HEK293 (cell line): ENCODE results near the gene COL5A2.

ENCODE experiments used
- CTCF ChIA-PET: fragments of 350-600 bp; formaldehyde crosslinking; extraction: SDS; loops from one replicate; lab custom pipeline; 2021; ENCODE audit warnings: antibody characterized with exemption; lab: Yijun Ruan, JAX
- POLR2A ChIA-PET: fragments of 300-600 bp; formaldehyde crosslinking; extraction: SDS; loops from one replicate; lab custom pipeline; 2020; ENCODE audit warnings: antibody characterized with exemption, inconsistent platforms; lab: Yijun Ruan, JAX
- H3K27ac ChIP-seq: fragments of 200-500 bp; sonication (Bioruptor generic); 2 replicates; pipeline ENCODE4 v1.5.1; 2014; ENCODE audit warnings: low read depth, low read length, control low read depth, inconsistent platforms; ENCODE audit errors: extremely low read depth
- H3K36me3 ChIP-seq, 2 experiments: fragments of 200-500 bp in 1 of 2; sonication (Bioruptor generic) in 1 of 2; 1 replicate in 1 of 2; 2 replicates in 1 of 2; pipeline ENCODE4 v1.5.1; 2014 to 2017; ENCODE audit warnings: inconsistent platforms in 2 of 2, low read length in 2 of 2; ENCODE audit not compliant: control insufficient read depth in 2 of 2, insufficient read depth in 1 of 2
- H3K4me1 ChIP-seq: fragments of 200-500 bp; sonication (Bioruptor generic); 2 replicates; pipeline ENCODE4 v1.5.1; 2014; ENCODE audit warnings: mild to moderate bottlenecking, low read length, inconsistent platforms; ENCODE audit not compliant: control insufficient read depth, insufficient read depth
- H3K4me3 ChIP-seq: 2 replicates; pipeline ENCODE4 v1.5.1; 2011; ENCODE audit warnings: low read depth, mild to moderate bottlenecking, control low read depth, low read length, moderate library complexity
- H3K9me3 ChIP-seq: fragments of 200-500 bp; sonication (Bioruptor generic); 2 replicates; pipeline ENCODE4 v1.5.1; 2014; ENCODE audit warnings: low read depth, low read length, inconsistent platforms; ENCODE audit not compliant: control insufficient read depth, insufficient read depth
- HIC1 ChIP-seq: fragments of 450-650 bp; formaldehyde crosslinking; IDR thresholded peaks from 2 replicates; pipeline ENCODE4 v1.5.1; 2016; ENCODE audit warnings: missing biosample characterization, missing genetic modification characterization
- HOXC10 ChIP-seq: sonication (generic); formaldehyde crosslinking; IDR thresholded peaks from 2 replicates; pipeline ENCODE4 v1.8.1; 2023; ENCODE audit warnings: mild to moderate bottlenecking, missing genetic modification reagents
- KLF1 ChIP-seq: fragments of 450-650 bp; formaldehyde crosslinking; IDR thresholded peaks from 2 replicates; pipeline ENCODE4 v1.5.1; 2016; ENCODE audit warnings: missing biosample characterization, missing genetic modification characterization
- KLF16 ChIP-seq: fragments of 450-650 bp; formaldehyde crosslinking; IDR thresholded peaks from 2 replicates; pipeline ENCODE4 v1.5.1; 2017; ENCODE audit warnings: missing biosample characterization, missing genetic modification characterization
- PATZ1 ChIP-seq: fragments of 450-650 bp; formaldehyde crosslinking; IDR thresholded peaks from 2 replicates; pipeline ENCODE4 v1.5.1; 2016; ENCODE audit warnings: missing biosample characterization, missing genetic modification characterization
- SCRT2 ChIP-seq: fragments of 450-650 bp; formaldehyde crosslinking; IDR thresholded peaks from 2 replicates; pipeline ENCODE4 v1.5.1; 2016; ENCODE audit warnings: missing biosample characterization, missing genetic modification characterization
- SP2 ChIP-seq: fragments of 450-650 bp; formaldehyde crosslinking; IDR thresholded peaks from 2 replicates; pipeline ENCODE4 v1.5.1; 2016; ENCODE audit warnings: missing biosample characterization, missing genetic modification characterization
- ZBTB49 ChIP-seq: fragments of 450-650 bp; formaldehyde crosslinking; IDR thresholded peaks from 2 replicates; pipeline ENCODE4 v1.5.1; 2016; ENCODE audit warnings: missing biosample characterization, missing genetic modification characterization, low read depth
- ZFP37 ChIP-seq: fragments of 450-650 bp; formaldehyde crosslinking; IDR thresholded peaks from 2 replicates; pipeline ENCODE4 v1.5.1; 2016; ENCODE audit warnings: missing biosample characterization, missing genetic modification characterization
- ZNF114 ChIP-seq: fragments of 450-650 bp; formaldehyde crosslinking; IDR thresholded peaks from 2 replicates; pipeline ENCODE4 v1.5.0; 2017; ENCODE audit warnings: missing biosample characterization, missing genetic modification characterization
- ZNF148 ChIP-seq: fragments of 450-650 bp; formaldehyde crosslinking; IDR thresholded peaks from 2 replicates; pipeline ENCODE4 v1.5.0; 2017; ENCODE audit warnings: missing biosample characterization, missing genetic modification characterization, borderline replicate concordance
- ZNF174 ChIP-seq: fragments of 450-650 bp; formaldehyde crosslinking; IDR thresholded peaks from 2 replicates; pipeline ENCODE4 v1.5.0; 2017; ENCODE audit warnings: missing biosample characterization, mild to moderate bottlenecking, missing genetic modification characterization
- ZNF18 ChIP-seq: fragments of 450-650 bp; formaldehyde crosslinking; IDR thresholded peaks from 2 replicates; pipeline ENCODE4 v1.5.1; 2016; ENCODE audit warnings: missing biosample characterization, missing genetic modification characterization
- ZNF335 ChIP-seq: fragments of 450-650 bp; formaldehyde crosslinking; conservative IDR thresholded peaks from 2 replicates; pipeline ENCODE4 v1.5.1; 2016; ENCODE audit warnings: missing biosample characterization, missing genetic modification characterization
- ZNF404 ChIP-seq: fragments of 450-650 bp; formaldehyde crosslinking; IDR thresholded peaks from 2 replicates; pipeline ENCODE4 v1.5.1; 2017; ENCODE audit warnings: missing biosample characterization, missing genetic modification characterization
- ZNF707 ChIP-seq: fragments of 450-650 bp; formaldehyde crosslinking; IDR thresholded peaks from 2 replicates; pipeline ENCODE4 v1.5.1; 2016; ENCODE audit warnings: missing biosample characterization, missing genetic modification characterization
- ZSCAN4 ChIP-seq: fragments of 450-650 bp; formaldehyde crosslinking; IDR thresholded peaks from 2 replicates; pipeline ENCODE4 v1.5.1; 2017; ENCODE audit warnings: missing biosample characterization, missing genetic modification characterization

The COL5A2 gene

GRCh38 chr2:189183170-189183569, 3.6 kb upstream of the COL5A2 start:
- Histone ChIP-seq H3K4me3 (no peak overlapping the region), H3K36me3 (no peaks in the 10 kb centered on the region), H3K27ac (no peak overlapping the region), H3K4me1 (no peaks in the 10 kb centered on the region), H3K9me3 (no peaks in the 10 kb centered on the region)
- CTCF ChIA-PET = interaction anchor here (0.6 kb wide), 1 partner anchor 27 kb away, joined by 3 read pairs; no protein-coding TSS in a partner anchor
- TF ChIP-seq ZNF707 (tag by site-specific recombination) = no peak
- no peak for TF ChIP-seq ZNF404
- TF ChIP-seq HIC1 (tag by site-specific recombination) = no peak
- no peak for TF ChIP-seq KLF16 (tag by site-specific recombination)
- TF ChIP-seq SP2 = no peak
- TF ChIP-seq ZNF335 (tag by site-specific recombination) = no peak
- no peak for TF ChIP-seq ZFP37 (tag by site-specific recombination)
- no peak for TF ChIP-seq ZNF174 (tag by site-specific recombination)
- no peak for TF ChIP-seq ZNF148
- TF ChIP-seq HOXC10 (CRISPR knock-in tag) = no peak
- no peak for TF ChIP-seq PATZ1 (tag by site-specific recombination)
- no peak for TF ChIP-seq ZSCAN4 (tag by site-specific recombination)
- no peak for TF ChIP-seq ZNF18 (tag by site-specific recombination)
- TF ChIP-seq ZNF114 = no peak
- no peak for TF ChIP-seq ZBTB49
- no peak for TF ChIP-seq KLF1
- TF ChIP-seq SCRT2 (tag by site-specific recombination) = no peak
- POLR2A ChIA-PET = no interaction called here
